Natural killer cell treated with Interleukin-12 subunit alpha and Interleukin-12 subunit beta and Interleukin-15 and Interleukin-18, amount 100 ng/mL, for 72 hours (primary cell): ENCODE measurements around the gene COX19. TPM values are rescaled to one million over a fixed set of nuclear protein-coding genes. Genes with fewer than 3 reads are reported as not detected.
"Not testable (repeated sequence)": the region's sequence is repeated elsewhere in the genome, so short reads cannot be mapped to it uniquely, and the experiment has no call there.

Experiments
- ATAC-seq, 2 donors: fragments of 150-1000 bp; cut with Tn5 transposase in 1 of 2; sonication (Bioruptor Pico), chemical (Tn5 transposase) in 1 of 2; 2 replicates each; pipeline ENCODE4 v1.10.0; 2021
- DNase-seq: peaks from one replicate; pipeline ENCODE4 v3.0.0; 2022; ENCODE audit warnings: low spot score
- H3K27ac Mint-ChIP-seq, 2 donors: 1 replicate in 1 of 2; 2 replicates in 1 of 2; pipeline ENCODE4 v1.8.0; 2022; ENCODE audit warnings: mixed read lengths in 2 of 2, mild to moderate bottlenecking in 1 of 2, moderate library complexity in 1 of 2
- H3K27me3 Mint-ChIP-seq, 2 donors: 1 replicate in 1 of 2; 2 replicates in 1 of 2; pipeline ENCODE4 v1.8.0; 2022; ENCODE audit warnings: mixed read lengths in 2 of 2
- H3K36me3 Mint-ChIP-seq: one replicate; pipeline ENCODE4 v1.8.0; 2022; ENCODE audit warnings: mixed read lengths
- H3K4me1 Mint-ChIP-seq, 2 donors: 1 replicate in 1 of 2; 2 replicates in 1 of 2; pipeline ENCODE4 v1.8.0; 2022; ENCODE audit warnings: low read depth in 2 of 2, mixed read lengths in 2 of 2, mild to moderate bottlenecking in 1 of 2
- H3K4me3 Mint-ChIP-seq: one replicate; pipeline ENCODE4 v1.8.0; 2022; ENCODE audit warnings: mixed read lengths
- H3K9me3 Mint-ChIP-seq: 2 replicates; pipeline ENCODE4 v1.8.0; 2022; ENCODE audit warnings: mixed read lengths
- total RNA-seq, 2 donors: library from RNA; stranded (reverse); gene quantifications; one replicate each; pipeline ENCODE4 v1.2.3, GENCODE V29; 2022

COX19 gene
- total RNA-seq, 2 donors from 2014 or later = 17.2 to 19.9 TPM

DNA sequence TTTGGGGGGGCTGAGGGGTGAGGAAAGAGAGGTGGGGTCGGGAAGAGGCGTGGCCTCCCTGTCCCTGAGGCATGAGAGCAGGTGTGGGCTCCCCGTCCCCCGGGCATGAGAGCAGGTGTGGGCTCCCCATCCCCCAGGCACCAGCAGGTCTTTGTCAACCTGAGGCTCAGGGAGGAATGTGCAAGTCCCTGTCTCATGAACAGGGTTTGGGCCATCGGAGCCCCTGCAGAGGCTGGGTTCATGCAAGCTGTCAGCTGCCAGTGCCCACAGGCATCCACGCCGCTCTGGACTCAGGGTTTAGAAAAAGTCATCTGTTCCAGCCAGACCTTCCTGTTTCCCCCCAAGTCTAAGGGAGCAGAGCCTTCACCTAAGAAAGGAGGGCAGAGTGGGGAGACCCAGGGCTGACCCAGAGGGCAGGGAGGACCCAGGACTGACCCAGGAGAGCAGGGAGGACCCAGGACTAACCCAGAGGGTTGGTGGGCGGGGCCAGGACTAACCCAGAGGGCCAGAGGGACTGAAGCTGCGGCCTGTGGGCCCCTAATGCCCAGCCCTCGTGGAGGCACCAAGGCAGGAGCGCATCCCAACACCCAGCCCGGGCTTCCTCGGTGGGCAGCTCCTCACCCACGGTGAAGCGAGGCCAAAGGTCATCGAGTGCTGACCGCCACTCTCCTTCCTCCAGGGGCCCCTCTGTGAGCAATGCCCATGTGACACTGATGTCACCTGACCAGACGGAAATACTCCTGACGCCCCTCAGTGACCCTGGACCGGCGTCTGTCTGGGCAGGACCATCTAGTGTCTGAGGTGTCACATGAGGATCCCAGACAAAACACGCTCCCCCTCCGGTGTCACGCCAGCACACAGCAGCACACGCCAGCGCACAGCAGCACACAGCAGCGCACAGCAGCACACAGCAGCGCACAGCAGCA is 40.1 kb upstream of the COX19 start:
- Mint-ChIP-seq H3K4me1 (peaks cover 9 to 23% of the 10 kb centered on the region in 2 donors), H3K27me3 (no peaks in the 10 kb centered on the region), H3K27ac (no peak overlapping the region), H3K9me3 (peaks cover 5% of the 10 kb centered on the region), H3K36me3 (no peaks in the 10 kb centered on the region), H3K4me3 (no peak overlapping the region)
- ATAC-seq = no peak
- DNase-seq = no peak

DNA sequence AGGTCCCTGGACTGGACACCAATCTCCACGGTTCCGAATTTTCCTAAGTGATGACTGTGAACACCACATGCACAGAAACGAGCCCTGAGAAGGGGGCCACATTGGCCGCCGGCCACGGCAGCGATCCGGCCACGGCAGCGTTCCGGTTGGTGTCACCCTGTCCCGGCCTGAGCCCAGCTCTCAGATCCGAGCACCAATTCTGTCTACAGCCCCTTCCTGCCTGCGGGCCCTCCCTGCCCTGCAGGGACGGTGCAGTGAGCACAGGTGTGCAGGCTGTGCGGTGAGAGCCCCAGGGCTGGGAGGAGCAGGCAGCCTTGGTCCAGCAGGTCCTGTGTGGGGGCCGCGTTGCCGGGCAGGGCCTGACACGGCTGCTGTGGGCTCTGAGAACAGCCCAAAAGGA is 39.3 kb upstream of the COX19 start:
- DNase-seq (no peak), ATAC-seq (no peak)
- Mint-ChIP-seq H3K36me3 (no peaks in the 10 kb centered on the region), H3K27ac (no peak overlapping the region), H3K4me1 (peaks cover 9 to 23% of the 10 kb centered on the region in 2 donors), H3K9me3 (peaks cover 5% of the 10 kb centered on the region), H3K4me3 (no peak overlapping the region), H3K27me3 (no peaks in the 10 kb centered on the region)

DNA sequence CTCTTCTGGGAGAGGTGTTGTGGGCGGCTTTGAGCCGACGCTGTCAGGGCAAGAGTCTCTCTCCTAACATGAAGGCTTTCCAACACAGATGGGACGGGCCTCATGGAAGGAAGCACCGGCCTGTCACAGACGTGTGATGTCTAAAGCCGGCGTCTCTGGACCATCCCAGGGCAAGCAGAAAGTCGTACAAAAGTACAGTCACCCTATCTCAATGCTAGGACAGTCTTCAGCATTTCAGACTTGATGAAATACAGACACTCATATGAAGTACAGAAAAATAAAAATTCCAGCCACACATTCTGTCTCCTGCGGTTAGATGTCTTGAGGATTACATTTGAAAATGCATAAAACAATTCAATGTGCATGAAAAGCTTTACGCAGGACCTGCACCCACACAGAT is 38.2 kb upstream of the COX19 start:
- Mint-ChIP-seq H3K27me3 (no peaks in the 10 kb centered on the region), H3K4me1 (peaks cover 9 to 27% of the 10 kb centered on the region in 2 donors), H3K9me3 (peaks cover 5% of the 10 kb centered on the region), H3K36me3 (no peaks in the 10 kb centered on the region), H3K4me3 (no peak overlapping the region), H3K27ac (no peak overlapping the region)
- no peak for ATAC-seq
- DNase-seq = no peak

DNA sequence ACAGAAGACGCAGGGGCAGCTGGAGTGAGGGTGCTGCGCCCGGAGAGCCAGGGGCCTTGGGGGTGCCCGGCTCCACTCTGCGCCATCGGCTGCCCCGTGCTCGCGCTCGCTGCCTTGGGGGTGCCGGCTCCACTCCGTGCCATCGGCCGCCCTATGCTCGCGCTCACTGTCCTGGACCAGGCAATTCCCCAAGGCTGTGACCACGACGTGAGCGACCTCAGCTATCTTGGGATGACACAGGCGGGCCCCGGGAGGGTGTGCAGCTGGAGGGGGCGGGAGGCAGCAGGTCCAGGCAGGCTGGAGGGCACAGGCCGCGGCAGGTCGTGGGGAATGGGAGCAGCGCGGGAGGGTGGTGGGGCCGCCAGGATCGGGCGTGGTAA is 37.4 kb upstream of the COX19 start:
- Mint-ChIP-seq H3K27ac (no peak overlapping the region), H3K4me3 (no peak overlapping the region), H3K27me3 (no peaks in the 10 kb centered on the region), H3K4me1 (peaks cover 9 to 21% of the 10 kb centered on the region in 2 donors), H3K36me3 (no peaks in the 10 kb centered on the region), H3K9me3 (peaks cover 5% of the 10 kb centered on the region)
- DNase-seq (no peak), ATAC-seq (no peak)

DNA sequence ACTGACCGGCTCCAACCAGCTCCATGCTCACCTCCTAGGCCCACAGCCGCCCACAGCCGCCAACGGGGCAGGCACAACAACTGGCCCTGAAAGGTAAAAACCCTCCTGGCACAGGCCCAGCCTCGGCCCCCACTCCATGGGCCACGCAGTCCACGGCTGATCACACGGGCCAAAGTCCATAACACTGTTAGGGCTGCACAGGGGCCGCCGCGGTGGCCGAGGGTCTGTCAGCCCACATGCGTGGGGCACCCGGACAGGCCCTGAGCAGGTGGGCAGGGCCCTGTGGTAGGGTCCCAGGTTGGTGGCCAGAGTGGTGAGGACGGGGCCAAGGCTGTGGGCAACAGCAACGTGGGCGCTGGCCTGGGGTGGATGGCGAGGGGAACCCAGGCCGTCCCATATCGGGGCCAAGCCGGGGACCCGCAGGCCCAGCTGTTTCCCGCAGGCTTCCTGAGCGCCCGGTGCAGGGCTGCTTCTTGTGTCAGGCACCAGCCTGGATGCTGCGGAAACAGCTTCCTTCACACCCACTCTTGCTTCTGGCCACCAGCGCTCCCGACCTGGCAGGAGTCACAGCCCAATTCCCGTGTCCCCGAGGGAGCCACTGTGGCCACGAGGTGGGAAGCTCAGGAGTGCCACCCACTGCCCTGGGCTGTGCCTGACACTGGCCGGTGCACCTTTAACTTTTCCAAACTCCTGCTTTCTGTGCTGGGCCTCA is 36.8 kb upstream of the COX19 start:
- DNase-seq = no peak

DNA sequence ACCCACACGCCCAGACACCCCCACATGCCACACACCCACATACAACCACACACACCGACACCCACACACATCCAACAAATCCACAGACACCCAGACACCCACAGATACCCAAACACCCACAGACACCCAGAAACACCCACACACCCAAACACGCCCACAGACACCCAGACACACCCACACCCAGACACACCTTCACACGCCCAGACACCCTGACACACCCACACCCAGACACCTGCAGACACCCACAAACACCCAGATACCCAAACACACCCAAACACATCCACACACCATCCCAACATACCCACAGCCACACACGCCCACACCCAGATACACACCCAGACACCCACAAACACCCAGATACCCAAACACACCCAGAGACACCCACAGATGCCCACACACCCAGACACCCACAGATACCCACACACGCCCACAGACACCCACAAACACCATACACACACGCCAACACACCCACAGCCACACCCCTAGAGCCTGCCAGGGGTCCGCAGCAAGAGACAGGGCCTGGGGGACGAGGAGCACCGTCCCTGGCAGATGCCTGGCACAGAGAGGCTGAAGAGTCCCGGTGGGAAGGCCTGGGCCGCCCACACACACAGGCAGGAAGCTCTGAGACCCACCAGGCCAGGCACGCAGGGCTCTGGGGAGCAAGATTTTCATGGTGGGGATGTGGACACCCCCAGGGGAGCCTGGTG is 36.1 kb upstream of the COX19 start:
- no peaks in the 10 kb centered on the region for H3K27me3 Mint-ChIP-seq
- H3K9me3 Mint-ChIP-seq = peaks cover 5% of the 10 kb centered on the region
- H3K36me3 Mint-ChIP-seq = no peaks in the 10 kb centered on the region
- peak overlapping the region in 1 of 2 donors; percentile 5 for H3K27ac Mint-ChIP-seq
- ATAC-seq (no peak), DNase-seq (no peak)
- H3K4me3 Mint-ChIP-seq = no peak overlapping the region
- H3K4me1 Mint-ChIP-seq = peaks cover 9 to 21% of the 10 kb centered on the region in 2 donors

More for the DNA sequence above, 36.8 kb upstream of the COX19 start:
- no peaks in the 10 kb centered on the region for H3K27me3 Mint-ChIP-seq
- no peak for ATAC-seq
- peaks cover 9 to 21% of the 10 kb centered on the region in 2 donors for H3K4me1 Mint-ChIP-seq
- peaks cover 5% of the 10 kb centered on the region for H3K9me3 Mint-ChIP-seq
- H3K27ac Mint-ChIP-seq = peak overlapping the region in 1 of 2 donors; percentile 5
- no peak overlapping the region for H3K4me3 Mint-ChIP-seq
- H3K36me3 Mint-ChIP-seq = no peaks in the 10 kb centered on the region

DNA sequence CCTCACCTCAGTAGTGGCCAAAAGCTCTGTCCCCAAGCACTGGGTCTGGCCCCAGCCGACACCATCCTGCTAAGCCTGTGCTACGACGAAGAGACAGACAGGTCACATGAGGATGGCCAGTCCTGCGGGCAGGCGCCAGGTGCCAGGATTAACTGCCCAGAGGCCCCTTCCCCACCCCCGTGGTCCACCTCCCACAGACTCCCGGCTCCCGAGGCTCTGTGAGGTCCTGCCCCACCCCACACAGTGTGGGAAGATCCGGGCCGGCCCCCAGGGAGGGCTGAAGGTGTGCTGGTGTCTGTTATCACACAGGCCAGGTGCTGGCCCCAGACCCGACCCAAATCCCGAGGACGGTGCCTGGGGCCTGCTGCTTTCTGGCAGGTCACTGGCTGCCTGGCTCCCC is 34.9 kb upstream of the COX19 start:
- no peaks in the 10 kb centered on the region for H3K27me3 Mint-ChIP-seq
- peaks cover 9 to 21% of the 10 kb centered on the region in 2 donors for H3K4me1 Mint-ChIP-seq
- H3K9me3 Mint-ChIP-seq = peaks cover 5% of the 10 kb centered on the region
- no peak overlapping the region for H3K27ac Mint-ChIP-seq
- no peaks in the 10 kb centered on the region for H3K36me3 Mint-ChIP-seq
- no peak for ATAC-seq
- no peak overlapping the region for H3K4me3 Mint-ChIP-seq
- no peak for DNase-seq

DNA sequence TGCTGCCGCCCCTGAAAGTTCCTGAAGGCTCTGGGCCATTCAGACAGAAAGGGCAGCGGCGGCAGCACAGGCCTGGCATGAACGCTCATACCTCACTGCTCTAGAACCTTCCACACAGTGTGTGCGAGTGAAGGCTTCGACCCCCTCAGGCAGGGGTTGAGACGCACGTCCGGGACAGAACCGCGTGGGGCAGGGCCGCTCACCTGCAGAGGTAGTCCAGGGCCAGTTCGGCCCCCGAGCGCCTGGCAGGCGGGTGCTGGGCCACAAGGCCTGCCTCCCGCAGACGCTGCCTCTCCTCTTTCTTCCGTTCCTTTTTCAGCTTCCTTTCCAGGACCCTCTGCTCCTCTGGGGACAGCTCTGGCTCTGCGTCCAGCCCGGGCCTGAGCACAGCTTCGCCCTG is 34.4 kb upstream of the COX19 start:
- ATAC-seq (no peak), DNase-seq (no peak)
- H3K36me3 Mint-ChIP-seq = no peaks in the 10 kb centered on the region
- peaks cover 5% of the 10 kb centered on the region for H3K9me3 Mint-ChIP-seq
- no peaks in the 10 kb centered on the region for H3K27me3 Mint-ChIP-seq
- no peak overlapping the region for H3K4me3 Mint-ChIP-seq
- H3K27ac Mint-ChIP-seq = no peak overlapping the region
- peaks cover 9 to 21% of the 10 kb centered on the region in 2 donors for H3K4me1 Mint-ChIP-seq

DNA sequence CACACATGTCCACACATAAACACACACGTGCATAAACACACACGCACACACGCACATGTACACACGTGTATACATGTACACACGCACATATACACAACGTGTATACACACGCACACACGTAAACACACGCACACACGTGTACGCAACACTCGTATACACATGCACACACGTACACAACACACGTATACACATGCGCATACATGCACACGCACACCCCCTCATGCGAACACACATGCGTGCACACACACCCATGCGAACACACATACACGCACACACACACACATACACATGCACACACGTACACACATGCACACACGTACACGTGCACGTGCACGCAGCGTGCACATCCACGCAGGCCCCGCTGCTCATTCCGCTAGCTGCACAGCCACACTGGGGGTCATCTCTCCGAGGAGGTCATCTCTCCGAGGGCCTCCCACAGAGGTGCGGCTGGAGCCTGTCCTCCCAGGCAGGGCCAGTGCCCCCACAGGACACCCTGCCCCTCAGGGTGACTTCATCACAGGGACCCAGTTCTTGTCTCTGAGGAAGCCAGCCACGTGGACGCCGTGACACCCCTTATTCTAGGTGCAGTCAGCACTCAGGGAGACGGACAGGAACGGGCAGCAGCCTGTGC is 33.5 kb upstream of the COX19 start:
- no peak for DNase-seq
- Mint-ChIP-seq H3K4me3 (no peak overlapping the region), H3K4me1 (peaks cover 9 to 18% of the 10 kb centered on the region in 2 donors), H3K27ac (no peak overlapping the region), H3K27me3 (no peaks in the 10 kb centered on the region), H3K36me3 (no peaks in the 10 kb centered on the region), H3K9me3 (peaks cover 5% of the 10 kb centered on the region)
- ATAC-seq = no peak

DNA sequence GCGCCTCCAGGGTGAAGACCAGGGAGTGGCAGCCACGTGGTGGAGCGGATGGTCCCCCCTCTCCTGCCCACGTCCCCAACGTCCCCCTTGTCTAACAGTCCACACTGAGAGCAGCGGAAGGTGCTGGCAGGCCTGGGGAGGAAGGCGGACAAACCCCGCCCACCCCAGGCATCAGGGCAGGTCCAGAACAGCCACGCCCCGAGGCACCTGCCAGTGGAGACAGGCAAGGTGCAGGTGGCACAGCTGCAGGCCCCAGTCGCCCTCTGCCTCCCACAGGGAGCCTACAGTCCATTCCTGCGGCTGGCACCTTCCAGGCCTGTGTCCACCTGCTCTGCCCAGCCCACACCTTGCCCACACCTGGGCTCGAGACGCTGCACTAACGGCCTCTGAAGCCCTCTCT is 32.6 kb upstream of the COX19 start:
- Mint-ChIP-seq H3K36me3 (no peaks in the 10 kb centered on the region), H3K27ac (no peak overlapping the region), H3K4me3 (no peak overlapping the region), H3K9me3 (peaks cover 5% of the 10 kb centered on the region), H3K27me3 (no peaks in the 10 kb centered on the region), H3K4me1 (peaks cover 9 to 14% of the 10 kb centered on the region in 2 donors)
- ATAC-seq (no peak), DNase-seq (no peak)

DNA sequence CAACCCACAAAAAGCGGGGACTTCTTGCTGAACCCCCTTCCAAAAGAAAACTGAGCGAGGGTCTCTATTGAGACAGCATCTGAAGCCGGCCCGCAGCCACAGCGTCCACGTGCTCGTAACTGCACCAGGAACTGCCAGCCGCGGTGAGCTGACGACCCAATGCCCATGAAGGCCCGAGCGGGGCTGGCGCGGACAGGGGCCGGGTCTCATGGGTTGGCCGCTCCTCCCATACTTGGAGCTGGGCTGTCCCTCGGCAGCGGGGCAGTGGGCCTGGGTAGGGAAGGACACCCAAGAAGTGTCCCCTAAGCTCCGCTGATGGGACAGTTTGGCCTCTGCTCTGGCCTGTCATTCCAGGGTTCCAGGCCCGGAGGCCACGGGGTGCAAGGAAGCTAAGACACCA is 30.0 kb upstream of the COX19 start:
- Mint-ChIP-seq H3K27ac (no peak overlapping the region), H3K4me3 (no peak overlapping the region), H3K27me3 (no peaks in the 10 kb centered on the region), H3K9me3 (no peaks in the 10 kb centered on the region), H3K36me3 (no peaks in the 10 kb centered on the region), H3K4me1 (peaks cover 0 to 6% of the 10 kb centered on the region in 2 donors)
- ATAC-seq (no peak), DNase-seq (no peak)

DNA sequence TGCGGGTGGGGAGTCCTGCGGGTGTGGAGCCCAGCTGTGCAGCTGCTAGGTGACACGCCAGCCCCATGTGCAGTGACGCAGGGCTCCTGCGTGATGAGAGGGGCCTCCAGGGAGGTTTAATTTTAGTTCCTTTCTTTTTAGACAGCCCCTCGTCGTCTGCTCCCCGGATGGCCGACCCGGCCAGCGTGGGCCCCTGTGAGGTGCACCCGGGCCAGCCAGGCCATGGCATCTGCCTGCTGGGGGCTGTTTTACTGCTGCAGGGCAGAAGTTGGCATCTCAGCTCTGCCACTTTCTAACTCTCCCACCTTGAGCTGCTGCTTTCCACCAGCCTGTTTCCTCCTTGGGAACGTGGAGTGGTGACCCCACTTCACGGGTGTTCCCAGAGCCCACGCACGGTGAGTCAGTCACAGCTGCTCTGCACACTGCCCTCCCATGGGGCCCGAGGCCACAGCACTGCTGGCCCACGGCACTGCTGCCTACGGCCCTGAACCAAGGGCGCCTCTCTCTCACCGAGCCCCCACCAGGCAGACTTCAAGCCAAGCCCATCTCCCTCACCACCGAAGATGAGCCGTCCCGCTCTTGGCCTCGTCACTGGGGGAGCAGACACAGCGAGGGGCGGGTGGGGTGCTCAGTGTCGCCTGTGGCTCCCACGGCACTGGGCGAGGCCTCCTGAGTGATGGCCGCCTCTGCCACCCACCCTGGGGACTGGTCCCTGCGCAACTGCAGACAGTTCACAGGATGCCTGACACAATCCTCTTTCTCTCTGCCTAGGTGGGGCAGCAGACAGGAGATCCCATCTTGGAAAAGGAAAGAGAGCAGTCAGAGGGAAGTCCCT is 28.9 kb upstream of the COX19 start:
- Mint-ChIP-seq H3K27ac (no peak overlapping the region), H3K4me1 (peaks cover 0 to 3% of the 10 kb centered on the region in 2 donors), H3K9me3 (no peaks in the 10 kb centered on the region), H3K36me3 (no peaks in the 10 kb centered on the region), H3K4me3 (no peak overlapping the region), H3K27me3 (no peaks in the 10 kb centered on the region)
- DNase-seq (no peak), ATAC-seq (no peak)

DNA sequence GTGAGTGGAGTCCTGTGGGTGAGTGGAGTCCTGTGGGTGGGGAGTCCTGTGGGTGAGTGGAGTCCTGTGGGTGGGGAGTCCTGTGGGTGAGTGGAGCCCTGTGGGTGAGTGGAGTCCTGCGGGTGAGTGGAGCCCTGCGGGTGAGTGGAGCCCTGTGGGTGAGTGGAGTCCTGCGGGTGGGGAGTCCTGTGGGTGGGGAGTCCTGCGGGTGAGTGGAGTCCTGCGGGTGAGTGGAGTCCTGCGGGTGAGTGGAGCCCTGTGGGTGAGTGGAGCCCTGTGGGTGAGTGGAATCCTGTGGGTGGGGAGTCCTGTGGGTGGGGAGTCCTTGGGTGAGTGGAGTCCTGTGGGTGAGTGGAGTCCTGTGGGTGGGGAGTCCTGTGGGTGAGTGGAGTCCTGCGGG is 27.1 kb upstream of the COX19 start:
- DNase-seq, H3K27me3 Mint-ChIP-seq, ATAC-seq, H3K9me3 Mint-ChIP-seq, H3K36me3 Mint-ChIP-seq, H3K4me3 Mint-ChIP-seq, H3K4me1 Mint-ChIP-seq, H3K27ac Mint-ChIP-seq: not testable (repeated sequence)
